ENCODE data around the gene CHTOP. TPM values are rescaled to one million over a fixed set of nuclear protein-coding genes. Genes with fewer than 3 reads are reported as not detected.

The CHTOP gene
- total RNA-seq, 2 donors from 2014 or later = 39.0 to 78.0 TPM

DNA sequence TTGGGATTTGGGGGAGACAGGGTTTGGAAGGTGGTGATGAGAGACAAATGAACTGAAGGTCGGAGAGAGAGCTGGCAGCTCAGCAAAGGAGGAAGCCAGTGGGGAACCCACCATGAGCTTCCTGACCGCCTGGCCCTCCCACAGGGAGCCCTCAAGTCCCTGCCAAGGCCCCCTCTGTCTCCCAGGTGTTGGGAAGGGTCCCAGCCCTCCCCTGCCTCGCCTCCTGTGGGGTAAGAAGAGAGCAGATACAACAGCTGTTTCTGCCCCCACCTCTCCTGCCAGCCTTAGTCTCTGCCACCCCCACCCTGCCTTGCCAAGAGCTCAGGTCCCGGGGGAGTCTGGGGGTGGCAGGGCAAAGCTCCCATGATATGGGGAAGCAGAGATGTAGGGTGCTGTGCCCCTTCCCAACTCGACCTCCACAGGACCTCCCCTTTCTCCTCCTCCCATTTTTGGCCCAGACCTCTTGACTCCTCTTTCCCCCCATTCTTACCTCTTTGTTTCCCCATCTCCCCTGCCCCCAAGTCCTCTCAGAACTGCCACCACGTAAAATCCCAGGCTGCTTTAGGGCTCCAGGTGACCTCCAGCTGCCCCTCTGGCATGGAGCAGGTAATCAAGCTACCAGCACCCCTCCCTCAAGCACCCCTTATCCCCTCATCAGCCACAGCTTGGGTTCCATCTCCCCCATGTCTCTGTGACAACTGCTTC lies 5.1 kb upstream of the CHTOP start:
- Histone ChIP-seq H3K27me3 (replicated peaks; ENCODE audit: insufficient read depth) (no peaks in the 10 kb centered on the region), H3K36me3 (no peaks in the 10 kb centered on the region), H3K27ac (peak overlapping the region; percentile 84 to 91), H3K9me3 (no peaks in the 10 kb centered on the region), H3K4me1 (ENCODE audit: control insufficient read depth in 1 of 2, low read depth in 2 of 2) (peaks cover 12 to 38% of the 10 kb centered on the region in 2 donors), H3K4me3 (no peak overlapping the region)
- DNase-seq (ENCODE audit: low spot score) (no peak), ATAC-seq (ENCODE audit: insufficient number of reproducible peaks, low FRiP score, low read depth) (no peak)
- no peak for TF ChIP-seq CTCF (IDR thresholded peaks at IDR 0.05)

GRCh38 chr1:153629343-153629665 lies 4.6 kb upstream of the CHTOP start:
- Histone ChIP-seq H3K9me3 (no peaks in the 10 kb centered on the region), H3K36me3 (no peaks in the 10 kb centered on the region), H3K27ac (peak overlapping the region; percentile 84 to 91), H3K27me3 (replicated peaks; ENCODE audit: insufficient read depth) (no peaks in the 10 kb centered on the region), H3K4me1 (ENCODE audit: control insufficient read depth in 1 of 2, low read depth in 2 of 2) (peaks cover 12 to 38% of the 10 kb centered on the region in 2 donors), H3K4me3 (no peak overlapping the region)
- no peak for TF ChIP-seq CTCF (IDR thresholded peaks at IDR 0.05)
- no peak for DNase-seq (ENCODE audit: low spot score)
- no peak for ATAC-seq (ENCODE audit: insufficient number of reproducible peaks, low FRiP score, low read depth)

- ATAC-seq (ENCODE audit: insufficient number of reproducible peaks, low FRiP score, low read depth) (no peak), DNase-seq (ENCODE audit: low spot score) (no peak)
- Histone ChIP-seq H3K36me3 (no peaks in the 10 kb centered on the region), H3K27me3 (replicated peaks; ENCODE audit: insufficient read depth) (no peaks in the 10 kb centered on the region), H3K4me1 (ENCODE audit: control insufficient read depth in 1 of 2, low read depth in 2 of 2) (peaks cover 13 to 41% of the 10 kb centered on the region in 2 donors), H3K4me3 (no peak overlapping the region), H3K27ac (peak overlapping the region; percentile 84 to 91), H3K9me3 (no peaks in the 10 kb centered on the region)
- TF ChIP-seq CTCF (IDR thresholded peaks at IDR 0.05) = no peak
Measured at GRCh38 chr1:153629971-153630370, 3.9 kb upstream of the CHTOP start.

DNA sequence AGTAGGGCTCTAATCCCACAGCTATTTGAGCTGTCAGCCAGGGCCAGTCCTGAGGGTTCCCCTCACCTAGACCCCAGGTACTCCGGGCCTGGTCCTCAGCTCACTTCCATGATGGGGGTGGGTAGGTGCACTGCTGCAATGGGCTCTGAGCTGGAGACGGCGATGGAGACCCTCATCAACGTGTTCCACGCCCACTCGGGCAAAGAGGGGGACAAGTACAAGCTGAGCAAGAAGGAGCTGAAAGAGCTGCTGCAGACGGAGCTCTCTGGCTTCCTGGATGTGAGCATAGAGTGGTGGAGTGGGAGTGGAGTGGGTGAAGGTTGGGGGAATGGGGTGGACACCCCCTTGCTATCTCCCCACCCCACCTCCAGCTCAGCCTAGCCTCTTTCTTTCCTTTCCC lies 3.5 kb upstream of the CHTOP start:
- ATAC-seq (ENCODE audit: insufficient number of reproducible peaks, low FRiP score, low read depth) = no peak
- H3K4me1 ChIP-seq (ENCODE audit: control insufficient read depth in 1 of 2, low read depth in 2 of 2) = peaks cover 17 to 43% of the 10 kb centered on the region in 2 donors
- peak overlapping the region; percentile 84 to 91 for H3K27ac ChIP-seq
- DNase-seq (ENCODE audit: low spot score) = no peak
- no peak for TF ChIP-seq CTCF (IDR thresholded peaks at IDR 0.05)
- H3K36me3 ChIP-seq = no peaks in the 10 kb centered on the region
- H3K9me3 ChIP-seq = no peaks in the 10 kb centered on the region
- no peak overlapping the region for H3K4me3 ChIP-seq
- H3K27me3 ChIP-seq (replicated peaks; ENCODE audit: insufficient read depth) = no peaks in the 10 kb centered on the region

GRCh38 chr1:153631047-153632022 lies 2.5 kb upstream of the CHTOP start:
- TF ChIP-seq CTCF (IDR thresholded peaks at IDR 0.05) = no peak
- DNase-seq (ENCODE audit: low spot score) (no peak), ATAC-seq (ENCODE audit: insufficient number of reproducible peaks, low FRiP score, low read depth) (no peak)
- H3K9me3 ChIP-seq = no peaks in the 10 kb centered on the region
- no peak overlapping the region for H3K4me3 ChIP-seq
- no peaks in the 10 kb centered on the region for H3K36me3 ChIP-seq
- peak overlapping the region in 1 of 2 donors; percentile 91 for H3K27ac ChIP-seq
- H3K4me1 ChIP-seq (ENCODE audit: control insufficient read depth in 1 of 2, low read depth in 2 of 2) = peaks cover 22 to 43% of the 10 kb centered on the region in 2 donors
- no peaks in the 10 kb centered on the region for H3K27me3 ChIP-seq (replicated peaks; ENCODE audit: insufficient read depth)
